Stimulated activated CD4-positive, alpha-beta T cell treated with anti-CD3 and anti-CD28 coated beads, Interleukin-15, amount 100 ng/mL, for 1 hour (primary cell): ENCODE data around the gene CHDH.

Experiments used
- DNase-seq, 2 donors: peaks; one replicate each; pipeline ENCODE4 v3.0.0-alpha.2; 2020; ENCODE audit warnings: low read depth in 1 of 2, low spot score in 1 of 2

CHDH gene

GRCh38 chr3:53856964-53857363 is 10.7 kb upstream of the CHDH start:
- DNase-seq: no peak

GRCh38 chr3:53850895-53851294 is 4.7 kb upstream of the CHDH start:
- no peak for DNase-seq

GRCh38 chr3:53849916-53850315 is 3.7 kb upstream of the CHDH start:
- DNase-seq: no peak

GRCh38 chr3:53846851-53847155 is 584 bp upstream of the CHDH start:
- no peak for DNase-seq

- DNase-seq: no peak
Observed at GRCh38 chr3:53845881-53846133, 412 bp downstream of the CHDH start.

GRCh38 chr3:53845103-53845880 is 927 bp downstream of the CHDH start:
- DNase-seq: no peak

- no peak for DNase-seq
Observed at GRCh38 chr3:53844262-53845102, 1.7 kb downstream of the CHDH start.

- DNase-seq: no peak
Observed at GRCh38 chr3:53843195-53844177, 2.7 kb downstream of the CHDH start.

GRCh38 chr3:53842436-53843194 is 3.6 kb downstream of the CHDH start:
- no peak for DNase-seq

- no peak for DNase-seq
Observed at GRCh38 chr3:53841296-53841695, 4.9 kb downstream of the CHDH start.

- no peak for DNase-seq
Observed at GRCh38 chr3:53837331-53837730, 8.9 kb downstream of the CHDH start.

- no peak for DNase-seq
Observed at GRCh38 chr3:53836084-53836872, 9.9 kb downstream of the CHDH start.

GRCh38 chr3:53835257-53835656 is 11.0 kb downstream of the CHDH start:
- no peak for DNase-seq

- DNase-seq: no peak
Observed at GRCh38 chr3:53834429-53835095, 11.7 kb downstream of the CHDH start.

GRCh38 chr3:53833700-53834099 is 12.5 kb downstream of the CHDH start:
- DNase-seq: no peak

- no peak for DNase-seq
Observed at GRCh38 chr3:53833053-53833645, 13.1 kb downstream of the CHDH start.

- DNase-seq: no peak
Observed at GRCh38 chr3:53830944-53831343, 15.3 kb downstream of the CHDH start.

- no peak for DNase-seq
Observed at GRCh38 chr3:53829605-53830004, 16.6 kb downstream of the CHDH start.

- DNase-seq: no peak
Observed at GRCh38 chr3:53828581-53828980, 17.6 kb downstream of the CHDH start.
